GM21723 (cell line): ENCODE results near the gene HDAC4.

Experiments used
- ATAC-seq: cut with Tn5 transposase; IDR thresholded peaks from one replicate; pipeline ENCODE4 v1.9.1; 2021; ENCODE audit warnings: mild to moderate bottlenecking, moderate library complexity; ENCODE audit not compliant: unreplicated experiment

HDAC4 gene

DNA sequence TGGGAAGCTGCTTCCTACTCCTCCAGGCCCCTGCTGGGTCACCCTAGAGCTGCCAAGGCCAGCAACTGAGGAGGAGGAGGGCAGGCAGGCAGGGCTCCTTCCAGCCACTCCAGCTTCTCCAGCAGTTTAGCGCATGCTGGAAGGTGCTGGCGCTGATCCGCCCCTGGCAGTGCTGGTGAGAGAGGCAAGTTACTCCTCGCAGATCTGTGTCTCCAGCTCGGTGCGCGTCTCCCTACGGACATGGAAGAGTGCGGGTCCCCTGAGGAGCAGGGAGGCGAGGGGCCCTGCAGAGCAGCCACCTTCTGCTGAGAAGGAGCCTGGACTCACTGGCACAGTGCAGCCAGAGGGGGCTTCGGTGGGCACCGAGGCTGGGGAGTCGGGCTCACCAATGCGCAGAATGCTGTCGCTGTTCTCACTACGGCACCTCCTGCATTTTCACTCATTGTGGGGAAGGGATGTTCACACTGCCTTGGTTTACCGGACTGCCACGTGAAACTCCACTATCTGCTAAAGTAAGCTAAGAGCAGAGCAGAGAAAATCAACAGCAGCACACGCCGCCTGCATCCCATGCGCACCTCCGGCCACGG, 206.0 kb downstream of the HDAC4 start:
- ATAC-seq = no peak

DNA sequence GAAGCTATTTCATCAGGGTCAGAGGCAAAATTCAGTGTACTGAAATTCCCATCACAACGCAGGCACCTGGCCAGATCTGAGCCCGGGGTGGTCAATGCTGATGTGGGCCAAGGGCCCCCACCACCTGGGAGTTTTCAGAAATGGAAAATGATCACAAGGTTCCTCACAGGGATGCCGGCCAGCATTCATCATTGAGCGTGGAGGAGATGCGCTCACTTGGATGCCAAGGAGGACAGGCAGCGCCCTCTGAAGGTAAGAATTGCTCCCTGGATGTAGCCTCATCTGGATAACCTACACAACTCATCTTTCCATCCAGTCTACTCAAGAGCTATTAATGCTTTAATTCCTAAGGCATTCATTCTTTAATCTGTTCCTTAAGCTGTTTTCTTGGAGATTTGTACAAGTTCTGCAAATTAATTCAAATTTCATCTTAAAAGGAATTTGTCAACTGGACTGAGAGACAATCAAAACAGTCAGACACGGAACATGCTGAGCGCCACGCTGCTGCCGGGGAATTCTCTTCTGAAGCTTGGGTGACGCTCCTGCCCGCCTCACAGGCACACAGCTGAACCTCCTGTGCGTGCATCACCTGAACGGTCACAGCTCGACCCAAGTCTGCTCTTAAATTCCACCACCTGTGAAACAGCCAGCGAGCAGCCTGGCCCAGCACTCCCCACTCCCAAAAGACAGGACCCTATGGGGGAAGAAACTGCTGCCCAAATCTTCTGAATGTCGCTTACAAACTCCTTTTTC, 206.7 kb downstream of the HDAC4 start:
- no peak for ATAC-seq

DNA sequence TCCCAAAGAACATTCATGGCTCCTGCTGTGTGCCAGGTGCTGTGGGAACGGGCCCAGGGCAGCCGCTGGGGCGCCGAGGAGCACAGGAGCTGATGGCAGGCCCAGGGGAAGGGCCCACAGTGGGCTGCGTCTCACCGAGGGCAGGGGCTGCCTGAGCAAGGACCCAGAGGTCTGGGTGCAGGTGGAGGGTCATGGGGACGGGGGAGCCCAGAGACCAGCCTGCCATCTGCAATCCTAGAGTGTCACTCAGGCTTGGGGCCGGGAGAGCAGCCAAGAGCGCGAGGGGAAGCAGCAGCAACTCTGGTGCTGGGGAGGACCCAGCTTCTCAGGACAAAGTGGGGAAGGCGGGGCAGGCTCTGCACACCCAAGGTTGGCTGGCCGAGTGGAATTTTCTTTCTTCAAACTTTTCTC, 207.4 kb downstream of the HDAC4 start:
- no peak for ATAC-seq

DNA sequence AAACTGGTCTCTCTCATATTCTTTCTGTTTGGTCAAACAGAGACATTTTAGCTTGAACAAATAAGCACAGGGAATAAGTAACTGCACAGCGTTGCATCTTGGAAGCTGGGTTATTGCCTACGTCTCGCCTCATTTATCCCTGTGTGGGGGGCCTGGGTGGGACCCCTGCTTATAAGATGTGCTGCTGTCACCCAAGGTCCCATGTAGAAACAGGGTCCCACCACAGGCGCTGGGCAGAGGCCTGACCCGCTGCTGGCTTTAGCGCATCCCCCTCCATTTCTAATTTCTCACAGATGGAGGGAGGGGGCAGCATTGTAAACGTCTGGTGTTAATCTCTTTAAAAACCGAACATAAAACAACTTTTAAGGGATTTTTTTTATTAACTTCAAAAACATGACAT, 207.8 kb downstream of the HDAC4 start:
- no peak for ATAC-seq

DNA sequence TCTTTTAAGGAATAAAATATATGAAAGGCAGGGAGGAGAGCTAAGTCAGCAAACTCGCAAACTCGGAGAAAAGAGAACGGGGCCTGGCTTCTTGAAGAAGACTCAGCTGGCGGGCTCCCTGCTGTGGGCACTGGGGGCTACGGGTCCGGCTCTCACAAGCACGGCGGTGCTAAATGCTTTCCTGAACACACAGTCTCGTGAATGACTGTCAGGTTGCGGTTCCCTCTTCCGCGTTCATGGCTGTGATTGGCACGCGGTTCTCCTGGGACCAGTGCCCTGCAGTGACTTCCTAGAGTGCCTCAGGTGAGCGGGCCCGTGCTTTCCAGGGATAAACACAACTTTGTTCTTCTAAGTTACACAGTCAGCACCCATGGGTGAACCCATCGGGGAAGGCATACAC, 208.4 kb downstream of the HDAC4 start:
- ATAC-seq = no peak

DNA sequence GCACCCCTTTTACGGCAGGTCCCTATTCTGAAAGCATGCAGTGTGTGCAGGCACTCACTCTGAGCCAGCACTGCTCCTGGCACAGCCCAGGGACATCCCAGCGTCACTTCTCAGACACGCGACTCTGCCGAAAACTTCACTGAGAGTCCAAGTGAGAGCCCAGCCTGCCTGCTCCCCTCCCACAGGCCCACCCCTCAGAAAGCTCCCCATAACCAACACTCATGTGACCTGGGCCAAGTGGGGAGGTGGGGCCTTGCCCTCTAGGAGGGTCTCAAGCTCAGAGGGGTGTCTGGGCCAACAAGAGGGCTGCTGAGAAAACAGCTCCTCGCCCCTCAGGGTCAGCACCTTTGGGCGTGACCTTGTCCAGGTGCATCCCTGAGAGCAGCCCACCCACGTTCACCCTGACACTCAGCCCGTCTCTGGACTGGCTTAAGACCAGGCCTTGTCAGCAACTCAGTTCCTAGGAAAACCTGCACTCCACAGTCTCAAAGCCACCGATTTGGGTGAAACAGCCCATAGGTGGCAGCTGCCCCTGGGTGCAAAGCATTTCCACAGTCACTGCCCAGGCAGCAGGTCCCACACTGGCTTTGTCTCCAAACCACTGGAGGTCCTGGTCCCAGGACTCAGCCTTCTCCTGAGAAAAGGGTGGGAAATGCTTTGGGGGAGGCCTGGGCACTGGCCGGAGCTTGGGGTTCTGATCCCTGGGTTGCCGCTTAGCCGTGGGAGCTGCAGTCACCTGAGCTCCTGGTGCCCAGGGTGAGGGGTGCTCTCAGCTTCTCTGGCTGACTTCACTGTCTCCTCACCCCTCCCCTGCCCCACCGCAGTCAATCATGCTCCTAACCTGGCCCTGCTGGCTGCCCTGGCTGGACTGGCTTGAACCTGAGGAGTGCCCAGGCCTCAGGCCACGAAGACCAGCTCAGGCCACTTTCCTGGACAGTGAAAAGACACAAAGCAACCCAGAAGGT, 209.6 kb downstream of the HDAC4 start:
- ATAC-seq = no peak

DNA sequence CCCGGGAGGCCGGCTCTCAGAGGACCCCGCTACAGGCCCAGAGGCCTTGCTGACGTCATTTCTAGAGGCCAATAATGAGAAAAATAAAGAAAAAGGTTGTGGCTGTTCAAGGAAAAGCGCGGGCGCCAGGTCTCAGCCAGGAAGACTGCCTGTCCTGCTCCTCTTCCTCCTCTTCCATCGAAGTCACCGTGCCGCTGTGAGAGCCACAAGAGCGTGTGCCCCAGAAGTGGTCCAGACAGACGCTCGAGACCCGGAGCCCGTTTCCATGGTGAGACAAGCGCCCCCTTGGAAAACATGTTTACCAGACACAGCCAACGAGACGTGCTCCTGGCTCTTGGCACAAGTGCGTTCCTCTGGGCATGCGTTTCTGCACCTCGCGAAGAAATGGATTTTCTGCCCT, 210.5 kb downstream of the HDAC4 start:
- no peak for ATAC-seq

DNA sequence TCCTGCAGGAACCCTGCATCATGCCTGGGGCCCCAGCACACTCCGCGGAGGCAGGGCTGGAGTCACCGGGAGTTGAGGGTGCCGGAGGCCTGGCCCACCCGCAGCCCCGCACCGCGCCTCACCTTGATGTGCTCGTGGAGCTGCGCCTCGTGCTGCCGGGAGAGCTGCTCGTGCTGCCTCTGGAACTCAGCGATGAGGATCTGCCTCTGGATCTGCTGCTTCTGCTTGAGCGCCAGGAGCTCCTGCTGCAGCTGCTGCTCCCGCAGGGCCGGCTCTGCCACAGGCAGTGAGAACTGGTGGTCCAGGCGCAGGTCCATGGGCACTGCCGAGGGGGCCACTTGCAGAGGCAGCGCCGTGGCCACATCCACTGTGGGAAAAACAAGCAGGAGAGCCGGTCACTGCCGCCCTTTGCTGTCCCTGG, 211.1 kb downstream of the HDAC4 start:
- ATAC-seq = no peak

DNA sequence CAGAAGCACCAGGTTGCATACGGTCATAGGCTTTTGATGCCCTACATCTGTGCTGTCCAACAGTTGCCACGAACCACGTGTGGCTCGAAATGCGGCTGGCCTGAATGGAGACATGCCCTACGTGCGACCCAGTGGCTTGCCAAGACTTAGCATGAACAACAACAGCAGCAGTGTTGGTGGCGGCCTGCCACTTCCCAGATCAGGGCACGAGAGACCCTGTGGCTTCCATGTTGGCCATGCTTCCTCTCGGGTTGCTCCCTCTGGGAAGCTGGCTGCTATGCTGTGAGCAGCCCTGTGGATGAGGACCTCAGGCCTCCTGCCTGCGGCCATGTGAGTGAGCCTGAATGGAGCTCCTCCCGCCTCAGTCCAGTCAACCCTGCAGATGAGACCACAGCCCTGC, 212.3 kb downstream of the HDAC4 start:
- ATAC-seq = no peak

DNA sequence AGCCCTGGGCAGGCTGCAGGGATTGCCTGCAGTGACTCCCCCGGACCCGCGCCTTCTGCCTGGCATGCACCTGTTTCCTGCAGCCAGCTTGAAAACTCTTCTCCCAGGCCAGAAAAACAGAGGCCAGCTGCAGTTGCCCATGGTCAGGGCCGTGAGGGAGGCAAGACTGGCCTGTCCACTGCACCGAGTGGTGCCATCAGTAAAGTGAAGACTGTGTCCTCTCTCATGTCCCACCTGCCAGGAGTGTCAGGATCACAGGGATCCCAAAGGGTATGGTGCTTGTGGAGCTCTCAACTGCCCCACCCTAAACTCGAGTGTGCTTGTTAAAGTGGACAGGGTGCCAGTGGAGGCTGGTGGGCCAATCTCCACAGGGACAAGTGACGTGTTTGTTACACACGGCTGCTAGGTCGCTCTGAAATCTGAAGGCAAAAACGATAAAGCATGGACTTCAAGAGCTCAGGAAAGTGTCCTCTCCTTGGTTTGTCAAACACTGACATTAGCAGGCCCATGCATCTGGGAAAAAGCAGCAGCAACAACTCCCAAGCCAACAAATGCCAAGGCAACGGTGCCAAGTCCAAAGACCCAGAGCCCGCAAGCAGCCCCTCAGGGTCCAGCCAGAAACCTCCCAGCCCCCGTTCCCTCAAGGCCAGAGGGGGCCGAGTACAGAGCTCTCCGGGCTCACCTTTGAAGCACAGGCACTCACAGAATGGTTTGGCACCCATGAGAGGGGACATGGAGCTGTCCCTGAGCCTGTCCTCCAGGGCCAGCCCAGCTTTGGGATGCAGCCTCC, 213.2 kb downstream of the HDAC4 start:
- ATAC-seq = no peak

DNA sequence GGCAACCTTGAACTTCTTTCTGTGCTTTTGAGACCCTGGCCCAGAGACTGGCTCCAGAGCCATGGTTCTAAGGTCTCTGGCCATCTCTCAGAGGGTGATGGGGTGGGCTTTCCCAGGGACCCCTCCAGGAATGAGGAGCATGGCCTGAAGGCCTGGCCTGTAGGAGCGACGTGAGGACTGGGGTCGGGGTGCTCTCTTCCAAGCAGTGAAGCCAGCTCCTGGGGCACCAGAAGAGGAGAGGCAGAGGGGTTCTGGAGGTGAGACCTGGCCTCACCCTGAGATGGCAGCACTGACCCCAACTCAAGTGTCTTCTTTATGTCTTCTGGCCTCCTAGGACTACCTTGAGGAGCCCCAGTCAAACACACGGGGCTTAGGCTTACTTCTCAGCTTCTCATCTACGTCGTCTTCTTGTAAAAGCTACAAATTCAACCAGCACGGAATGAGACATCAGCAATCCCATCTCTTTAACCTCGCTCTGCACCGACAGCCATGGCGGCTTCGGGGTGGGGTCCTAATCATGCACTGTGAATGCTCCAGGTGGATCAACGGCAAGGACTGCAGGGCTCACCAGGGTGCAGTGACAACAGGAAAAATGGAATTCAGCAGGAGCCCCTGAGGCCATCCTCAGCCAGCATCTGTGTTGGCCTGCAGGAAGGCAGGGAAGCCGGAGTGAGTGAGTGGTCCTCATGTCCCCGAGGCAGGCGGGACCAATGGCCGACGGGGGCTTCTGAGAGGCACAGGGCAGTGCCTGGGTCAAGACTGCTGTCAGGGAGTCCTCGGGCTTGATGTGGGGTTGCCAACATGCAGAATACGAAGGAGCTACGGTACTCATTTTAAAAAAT, 214.1 kb downstream of the HDAC4 start:
- ATAC-seq = no peak

DNA sequence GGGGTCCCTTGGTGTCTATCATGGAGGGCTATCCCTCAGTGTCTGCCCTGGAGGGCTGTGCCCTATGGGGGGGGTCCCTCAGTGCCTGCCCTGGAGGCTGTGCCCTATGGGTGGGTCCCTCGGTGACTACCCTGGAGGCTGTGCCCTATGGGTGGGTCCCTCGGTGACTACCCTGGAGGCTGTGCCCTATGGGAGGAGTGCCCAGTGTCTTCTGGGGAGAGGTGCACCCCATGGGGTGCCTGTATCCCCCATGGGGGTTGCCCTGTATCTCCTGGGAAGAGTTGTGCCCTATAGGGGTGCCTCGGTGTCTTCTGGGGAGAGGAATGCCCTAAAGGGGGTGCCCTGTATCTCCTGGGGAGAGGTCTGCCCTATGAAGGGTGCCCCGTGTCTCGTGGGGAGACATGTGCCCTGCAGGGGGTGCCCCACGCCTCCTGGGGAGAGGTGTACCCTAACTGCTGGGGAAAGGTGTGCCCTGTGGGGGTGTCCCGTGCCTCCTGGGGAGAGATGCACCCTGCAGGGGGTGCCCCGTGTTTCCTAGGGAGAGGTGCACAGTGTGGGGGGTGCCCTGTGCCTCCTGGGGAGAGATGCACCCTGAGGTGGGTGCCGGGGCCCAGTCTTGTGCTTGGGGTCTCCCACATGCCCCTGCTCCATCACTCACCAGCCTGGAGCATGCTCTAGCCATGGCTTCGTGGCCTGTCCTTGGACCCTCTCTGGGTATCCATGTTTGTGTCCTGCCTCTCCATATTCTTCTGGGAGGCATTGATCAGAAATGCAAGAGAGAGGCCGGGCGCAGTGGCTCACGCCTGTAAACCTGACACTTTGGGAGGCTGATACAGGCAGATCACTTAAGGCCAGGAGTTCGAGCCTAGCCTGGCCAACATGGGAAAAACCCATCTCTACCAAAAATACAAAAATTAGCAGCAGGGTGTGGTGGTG, 215.6 kb downstream of the HDAC4 start:
- ATAC-seq = no peak

DNA sequence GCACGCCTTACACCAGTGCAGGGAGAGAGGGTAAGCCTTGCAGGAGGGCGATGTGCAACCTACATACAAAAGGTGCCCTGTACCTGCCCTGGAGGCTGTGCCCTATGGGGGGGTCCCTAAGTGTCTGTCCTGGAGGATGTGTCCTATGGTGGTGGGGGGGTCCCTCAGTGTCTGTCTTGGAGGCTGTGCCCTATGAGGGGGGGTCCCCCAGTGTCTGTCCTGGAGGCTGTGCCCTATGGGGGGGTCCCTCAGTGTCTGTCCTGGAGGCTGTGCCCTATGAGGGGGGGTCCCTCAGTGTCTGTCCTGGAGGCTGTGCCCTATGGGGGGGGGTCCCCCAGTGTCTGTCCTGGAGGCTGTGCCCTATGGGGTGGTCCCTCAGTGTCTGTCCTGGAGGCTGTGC, 216.6 kb downstream of the HDAC4 start:
- no peak for ATAC-seq

DNA sequence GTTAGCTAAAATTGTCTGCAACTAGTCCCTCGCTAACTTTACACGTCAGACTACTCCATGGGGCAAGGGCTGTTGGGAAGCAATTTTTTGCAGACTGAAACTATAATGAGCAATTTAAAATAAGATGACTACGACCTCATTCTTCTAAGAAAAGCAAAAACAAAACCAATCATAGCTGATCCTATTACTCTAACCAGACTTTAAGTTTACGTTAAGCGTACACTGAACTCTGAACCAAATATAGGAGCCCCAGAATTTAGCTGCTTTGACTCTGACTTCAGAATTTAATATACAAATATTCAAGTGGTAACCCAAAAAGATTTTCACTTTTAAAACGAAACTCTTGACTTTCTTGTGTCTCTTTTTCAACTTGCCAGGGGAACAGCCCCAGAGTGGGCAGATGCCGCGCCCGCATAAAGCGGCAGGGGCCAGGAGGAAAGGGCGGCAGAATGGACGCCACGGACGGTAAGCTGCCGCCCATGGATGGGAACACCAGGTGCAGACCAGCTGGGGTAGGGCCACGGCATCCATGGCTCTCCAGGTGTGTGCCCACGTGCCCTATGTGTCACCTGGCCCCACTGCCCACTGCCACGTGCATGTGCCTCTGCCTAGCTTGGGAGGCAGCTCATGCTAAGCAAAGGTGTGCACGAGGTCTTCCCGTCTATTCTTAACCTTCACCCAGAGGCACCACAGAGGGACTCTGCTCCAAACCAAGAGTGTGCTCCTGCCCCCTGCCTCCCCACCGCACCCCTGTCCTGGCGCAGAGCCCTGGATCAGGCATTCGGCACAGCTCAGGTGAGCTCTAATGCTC, 217.6 kb downstream of the HDAC4 start:
- no peak for ATAC-seq

DNA sequence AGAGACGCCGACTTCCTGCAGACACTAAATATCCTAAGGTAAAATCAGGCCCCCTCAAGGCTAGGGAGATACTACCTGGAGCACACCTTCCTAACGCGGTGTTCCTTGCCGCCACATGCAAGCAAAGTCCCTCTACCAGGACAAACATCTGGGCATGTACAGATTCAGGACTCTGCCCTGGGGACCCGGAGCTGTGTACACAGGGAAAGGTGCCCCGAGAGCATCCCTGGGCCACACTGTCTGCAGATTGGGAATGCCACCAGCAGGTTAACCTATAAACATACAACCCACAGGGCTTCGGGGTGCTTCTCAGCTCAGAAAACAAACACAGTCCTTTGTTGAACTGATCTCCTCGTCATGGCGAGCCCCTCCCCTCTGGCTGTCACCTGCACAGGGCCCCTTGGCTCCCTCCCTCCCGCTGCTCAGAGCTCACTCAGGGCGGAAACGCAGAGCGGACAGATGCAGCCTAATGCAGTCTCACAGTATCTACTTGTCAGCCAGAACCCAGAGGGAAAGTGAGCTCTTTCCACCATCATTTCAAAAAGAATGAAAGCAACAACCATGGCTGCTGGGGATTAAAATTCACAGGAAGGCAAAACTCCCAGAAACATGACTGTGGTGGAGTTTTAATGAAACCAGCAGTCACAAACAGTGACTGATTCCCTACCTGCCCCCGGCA, 218.8 kb downstream of the HDAC4 start:
- ATAC-seq = no peak

DNA sequence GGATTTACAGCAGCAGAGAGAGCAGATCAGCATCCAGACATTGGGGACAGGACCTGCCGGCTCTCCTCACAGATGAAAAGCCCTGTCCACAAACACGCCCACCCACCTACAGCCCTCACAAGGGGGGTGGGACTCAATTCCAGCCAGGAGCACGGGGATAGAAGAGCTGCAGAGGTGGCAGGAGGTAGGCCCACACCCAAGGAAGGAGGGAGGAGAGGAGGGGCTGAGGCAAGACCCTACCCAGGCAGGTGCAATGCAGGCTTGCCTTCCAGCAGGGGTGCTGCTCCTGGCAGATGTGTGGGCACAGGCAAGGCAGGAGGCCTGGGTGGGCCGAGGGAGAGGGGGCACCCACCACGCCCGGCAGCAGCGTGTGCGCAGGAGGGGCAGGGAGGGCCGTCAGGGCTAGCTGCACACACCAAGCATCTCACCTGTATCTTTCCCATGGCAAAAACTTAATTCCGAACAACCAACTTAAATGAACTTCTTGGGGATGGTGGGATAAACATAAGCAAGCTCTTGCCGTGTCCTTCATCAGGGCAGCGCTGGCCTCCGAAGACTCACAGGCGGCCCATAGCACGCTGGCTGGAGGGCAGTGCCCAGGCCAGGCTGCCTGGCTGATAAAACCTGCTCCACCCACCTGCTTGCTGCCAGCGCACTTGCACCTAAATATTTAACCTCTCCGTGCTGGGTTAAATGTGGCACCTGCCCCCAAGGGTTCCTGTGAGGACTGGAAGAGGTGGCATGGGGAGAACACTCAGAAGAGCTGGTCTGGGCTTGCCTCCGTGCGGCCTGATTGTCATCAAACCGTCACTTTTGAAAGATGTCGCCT, 219.5 kb downstream of the HDAC4 start:
- no peak for ATAC-seq
